ENCODE measurements around the gene GID8. TPM values are rescaled to one million over a fixed set of nuclear protein-coding genes. Genes with fewer than 3 reads are reported as not detected.

Gene GID8
- total and polyA plus RNA-seq, 2 donors (not counting 3 experiments of a cell fraction or from before 2014, with no cell fraction given), result 25.3 to 34.6 TPM

GRCh38 chr20:62949153-62949821 lies 11.3 kb downstream of the GID8 start:
- Histone ChIP-seq H3K9ac (replicated peaks; ENCODE audit: extremely low read depth, insufficient read depth, low read length) (no peak overlapping the region), H3K4me2 (ENCODE audit: insufficient read depth, low read length) (no peak overlapping the region), H3K4me1 (ENCODE audit: control insufficient read depth, extremely low read depth, insufficient read depth, low read length) (peaks cover 15% of the 10 kb centered on the region), H3K79me2 (ENCODE audit: control insufficient read depth, insufficient read depth, low read length) (peaks cover 17% of the 10 kb centered on the region), H3K9me1 (replicated peaks; ENCODE audit: control insufficient read depth, extremely low read depth, insufficient read depth, low read length) (no peaks in the 10 kb centered on the region), H3K27ac (ENCODE audit: insufficient read depth, low read depth, low read length) (no peak overlapping the region), H3K27me3 (ENCODE audit: control insufficient read depth in 2 of 2, insufficient read depth in 2 of 2, low read length in 2 of 2) (no peaks in the 10 kb centered on the region), H3K9me3 (replicated peaks; ENCODE audit: control insufficient read depth, insufficient read depth, low read length) (no peaks in the 10 kb centered on the region), H4K20me1 (replicated peaks; ENCODE audit: control insufficient read depth, extremely low read depth, insufficient read depth, low read length) (no peaks in the 10 kb centered on the region), H3K36me3 (ENCODE audit: control insufficient read depth in 2 of 2, extremely low read depth in 1 of 2, insufficient read depth in 2 of 2, low read length in 2 of 2) (peaks cover 6 to 35% of the 10 kb centered on the region in 2 experiments), H3K4me3 (replicated peaks in 1 of 3; ENCODE audit: insufficient read depth in 1 of 3, low read depth in 1 of 3, low read length in 3 of 3) (no peak overlapping the region), H2AFZ (ENCODE audit: low read depth, low read length) (no peak overlapping the region)
- dilution Hi-C loops (cut with MboI; ENCODE audit: extremely low pct_ligation_motif_present, low sequenced_read_pairs), result no loop called here
- CTCF ChIA-PET, result interaction anchor here (1.0 to 1.6 kb wide), 4 partner anchors 11 to 48 kb away, joined by 3 to 6 read pairs (median 4); partner anchors contain the start of gene GID8
- no peak for FAIRE-seq
- no TSS peak for BruUV-seq (replicated peaks)
- no peak for DNase-seq (ENCODE audit: low read depth, low spot score)
- no peak for TF ChIP-seq EZH2 (IDR thresholded peaks at IDR 0.05; ENCODE audit: borderline replicate concordance, low read depth, low read length, severe bottlenecking)
- no peak for TF ChIP-seq POLR2AphosphoS5 (IDR thresholded peaks at IDR 0.05; ENCODE audit: insufficient read depth, low read depth, low read length)
- TF ChIP-seq GATA2 (IDR thresholded peaks at IDR 0.05; ENCODE audit: insufficient read depth, insufficient read length, low read depth, low read length), result no peak
- TF ChIP-seq MYC (IDR thresholded peaks at IDR 0.05; ENCODE audit: low read depth, low read length), result no peak
- no peak for TF ChIP-seq MAX (IDR thresholded peaks at IDR 0.05; ENCODE audit: insufficient read depth, insufficient read length)
- no peak for TF ChIP-seq JUN (IDR thresholded peaks at IDR 0.05; ENCODE audit: borderline replicate concordance, insufficient read depth, insufficient read length, low read depth)
- no peak for TF ChIP-seq FOS (IDR thresholded peaks at IDR 0.05; ENCODE audit: borderline replicate concordance, insufficient read depth, low read length)
- TF ChIP-seq CTCF (IDR thresholded peaks at IDR 0.05; ENCODE audit: extremely low read depth in 1 of 2, insufficient read depth in 1 of 2, low read depth in 1 of 2, low read length in 2 of 2), result no peak
- no peak for TF ChIP-seq POLR2A (IDR thresholded peaks at IDR 0.05; ENCODE audit: low read depth, low read length)
- POLR2A ChIA-PET, result no interaction called here
- intact Hi-C loops (cut with micrococcal nuclease), result no loop called here
